Hippocampal formation (tissue), 2 donors: Measurements from ENCODE around the gene ZNF839.
"Not testable (repeated sequence)": the region's sequence is repeated elsewhere in the genome, so short reads cannot be mapped to it uniquely, and the experiment has no call there.

Experiments
- DNase-seq, 2 donors: peaks; one replicate each; lab custom pipeline; 2025; lab: John Stamatoyannopoulos, UW

Gene ZNF839

GRCh38 chr14:102314242-102315011, 5.1 kb upstream of the ZNF839 start:
- peak; percentile 67 to 84 for DNase-seq

- DNase-seq, result no peak
Observed at GRCh38 chr14:102315121-102315520, 4.4 kb upstream of the ZNF839 start.

- no peak for DNase-seq
Observed at GRCh38 chr14:102316338-102316742, 3.2 kb upstream of the ZNF839 start.

GRCh38 chr14:102316743-102317563, 2.6 kb upstream of the ZNF839 start:
- peak; percentile 87 to 94 for DNase-seq

GRCh38 chr14:102317564-102318248, 1.8 kb upstream of the ZNF839 start:
- peak in 1 of 2 donors; percentile 51 for DNase-seq

- DNase-seq, result no peak
Observed at GRCh38 chr14:102318781-102319276, 717 bp upstream of the ZNF839 start.

- no peak for DNase-seq
Observed at GRCh38 chr14:102320033-102320660, 601 bp downstream of the ZNF839 start.

- DNase-seq, result no peak
Observed at GRCh38 chr14:102320671-102321455, 1.3 kb downstream of the ZNF839 start.

GRCh38 chr14:102321456-102322422, 2.2 kb downstream of the ZNF839 start:
- no peak for DNase-seq

GRCh38 chr14:102323102-102323501, 3.6 kb downstream of the ZNF839 start:
- peak; percentile 61 to 77 for DNase-seq

GRCh38 chr14:102325791-102326345, 6.3 kb downstream of the ZNF839 start:
- no peak for DNase-seq

GRCh38 chr14:102326583-102326982, 7.0 kb downstream of the ZNF839 start:
- DNase-seq, result no peak

- DNase-seq, result not testable (repeated sequence)
Observed at GRCh38 chr14:102329381-102329780, 9.8 kb downstream of the ZNF839 start.

GRCh38 chr14:102330806-102331205, 11.3 kb downstream of the ZNF839 start:
- DNase-seq, result no peak

- DNase-seq, result no peak
Observed at GRCh38 chr14:102333390-102333789, 13.8 kb downstream of the ZNF839 start.

- no peak for DNase-seq
Observed at GRCh38 chr14:102333795-102334705, 14.5 kb downstream of the ZNF839 start.

- no peak for DNase-seq
Observed at GRCh38 chr14:102335163-102335562, 15.6 kb downstream of the ZNF839 start.

GRCh38 chr14:102338724-102339123, 19.2 kb downstream of the ZNF839 start:
- DNase-seq, result no peak
